Heart left ventricle (tissue), 16 donors: ENCODE data around the gene DHX40. TPM values are rescaled to one million over a fixed set of nuclear protein-coding genes. Genes with fewer than 3 reads are reported as not detected.
A peak's percentile ranks its signal among the peaks of the same experiment; 100 is the strongest.

Experiments
- ATAC-seq, 4 donors: fragments of 200-7000 bp; cut with Tn5 transposase; one replicate each; pipeline ENCODE4 v1.9.1; 2020 to 2022; ENCODE audit warnings: moderate library complexity in 4 of 4, mild to moderate bottlenecking in 3 of 4, moderate number of reproducible peaks in 1 of 4
- DNase-seq, 5 donors: peaks; one replicate each; pipeline ENCODE4 v3.0.0-alpha.2; 2020
- H3K27ac ChIP-seq, 12 donors: fragments of 200-600 bp; sonication (generic) in 4 of 12; one replicate each; pipeline versions ENCODE4 v1.5.0 to v1.8.0; 2016 to 2022; ENCODE audit warnings: mild to moderate bottlenecking in 2 of 12
- H3K27me3 ChIP-seq, 9 donors: fragments of 200-600 bp; sonication (generic) in 2 of 9; one replicate each; pipeline versions ENCODE4 v1.5.1 to v1.8.0; 2016 to 2022; ENCODE audit warnings: mild to moderate bottlenecking in 3 of 9
- H3K36me3 ChIP-seq, 9 donors: fragments of 200-600 bp; sonication (generic) in 2 of 9; one replicate each; pipeline versions ENCODE4 v1.5.0 to v1.8.0; 2018 to 2022; ENCODE audit warnings: mild to moderate bottlenecking in 2 of 9
- H3K4me1 ChIP-seq, 12 donors: fragments of 200-600 bp; sonication (generic) in 4 of 12; one replicate each; pipeline versions ENCODE4 v1.5.0 to v1.8.0; 2016 to 2022; ENCODE audit warnings: mild to moderate bottlenecking in 3 of 12
- H3K4me3 ChIP-seq, 12 donors: fragments of 200-600 bp; sonication (generic) in 4 of 12; one replicate each; pipeline versions ENCODE4 v1.5.0 to v1.8.0; 2017 to 2022; ENCODE audit warnings: mild to moderate bottlenecking in 9 of 12, moderate library complexity in 4 of 12
- H3K9me3 ChIP-seq, 12 donors: fragments of 200-600 bp; sonication (generic) in 4 of 12; one replicate each; pipeline versions ENCODE4 v1.5.0 to v1.8.0; 2016 to 2022; ENCODE audit warnings: mild to moderate bottlenecking in 1 of 12
- POLR2A ChIP-seq, 2 donors: fragments of 450-650 bp; IDR thresholded peaks; one replicate each; pipeline ENCODE4 v1.6.1; 2017; ENCODE audit warnings: antibody characterized with exemption in 2 of 2, mild to moderate bottlenecking in 2 of 2, moderate library complexity in 2 of 2
- WGBS, 4 donors: extraction: QIAGEN DNeasy Blood & Tissue Kit in 2 of 4; methylation state at CpG; one replicate each; pipeline versions ENCODE4 v1.1.5 to v1.1.7; 2013 to 2018; 5-methylcytosine and 5-hydroxymethylcytosine counted together
- intact Hi-C, 10 donors: fragments of 100-400 bp; cut with DNase I; formaldehyde crosslinking; loops; one replicate each; pipeline versions ENCODE4 v1.11.1 to v1.14.2; 2022
- polyA plus RNA-seq, 2 donors: library from polyadenylated mRNA; stranded (reverse); fragments of 200-250 nt; gene quantifications; one replicate each; pipeline ENCODE4 v1.2.3, GENCODE V29; 2013
- total RNA-seq, 9 donors: library from RNA; depleted of rRNA in 2 of 9; stranded (reverse); fragments of >200 nt in 2 of 9; fragmentation: NEBNext Ultra II Directional in 3 of 9; extraction: Animal tissue kit (Norgen Biotek cat#: 25700) in 3 of 9; gene quantifications; one replicate each; pipeline versions ENCODE4 v1.1.0 to v1.2.4, GENCODE V29; 2016 to 2023
- TF ChIP-seq, protein P1 (sequence below), 12 donors: fragments of 200-600 bp; sonication (generic) in 4 of 12; IDR thresholded peaks; one replicate each; pipeline versions ENCODE4 v1.5.0 to v1.8.0; 2018 to 2022; ENCODE audit warnings: antibody characterized with exemption in 12 of 12, mild to moderate bottlenecking in 5 of 12
- donor health status: ischemic (EF 13 %, LVEDD 7.1; RV severe dilation, severe dysfunction).
- donor health status: healthy with polysubstance abuse.
- donor health status: DM: no; HTN: yes; CAD: no.
- donor health status: DM: no; HTN: no; CAD: no.
- donor health status: ischemic (EF 25% LVEDD 6.9; RV normal size, moderate dysfunction).
- donor health status: ischemic (EF 25% LVEDD 5.7; RV mildly dilated, moderate dysfunction).
- donor health status: healthy.
- donor health status: DM: yes; HTN: yes; CAD: no.
- donor health status: ischemic (EF 35%, LVEDD 5.7; RV mildly dilated, moderate dysfunction).
- donor health status: nonischemic (EF 11% LVEDD 7.7; RV severe dilation, severe dysfunction).
- donor health status: DM: yes; HTN: yes; CAD: no.
- donor health status: PGD.
- donor health status: ischemic (EF 29% LVEDD 5.4; RV normal size, mild dysfunction).
- donor health status: nonischemic (EF 23%, LVEDD 6.1; RV moderate dilation, normal function).

DHX40 gene
- total and polyA plus RNA-seq, 11 donors: 5.5 to 25.4 (median 21.2) TPM

DNA sequence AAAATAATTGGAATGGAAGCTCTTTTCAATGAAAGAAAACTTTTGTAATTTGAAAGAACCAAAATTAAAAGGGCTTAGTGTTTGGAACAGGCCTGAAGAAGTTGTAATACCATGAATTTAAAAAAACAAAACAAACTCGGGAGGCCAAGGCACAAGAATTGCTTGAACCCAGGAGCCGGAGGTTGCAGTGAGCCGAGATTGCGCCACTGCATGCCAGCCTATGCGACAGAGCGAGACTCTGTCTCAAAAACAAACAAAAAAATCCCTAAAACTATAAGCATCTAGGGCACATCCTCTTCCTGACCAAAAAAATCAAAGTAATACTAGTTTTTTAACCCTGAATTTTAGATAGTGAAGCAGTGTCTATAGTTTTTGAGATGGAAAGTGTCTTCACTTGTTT lies 67.0 kb downstream of the DHX40 start:
- H3K4me1 ChIP-seq: peaks cover 9 to 98% (median 65%) of the 10 kb centered on the region in 12 donors
- no peak for TF ChIP-seq POLR2A (IDR thresholded peaks at IDR 0.05)
- TF ChIP-seq, protein P1, sequence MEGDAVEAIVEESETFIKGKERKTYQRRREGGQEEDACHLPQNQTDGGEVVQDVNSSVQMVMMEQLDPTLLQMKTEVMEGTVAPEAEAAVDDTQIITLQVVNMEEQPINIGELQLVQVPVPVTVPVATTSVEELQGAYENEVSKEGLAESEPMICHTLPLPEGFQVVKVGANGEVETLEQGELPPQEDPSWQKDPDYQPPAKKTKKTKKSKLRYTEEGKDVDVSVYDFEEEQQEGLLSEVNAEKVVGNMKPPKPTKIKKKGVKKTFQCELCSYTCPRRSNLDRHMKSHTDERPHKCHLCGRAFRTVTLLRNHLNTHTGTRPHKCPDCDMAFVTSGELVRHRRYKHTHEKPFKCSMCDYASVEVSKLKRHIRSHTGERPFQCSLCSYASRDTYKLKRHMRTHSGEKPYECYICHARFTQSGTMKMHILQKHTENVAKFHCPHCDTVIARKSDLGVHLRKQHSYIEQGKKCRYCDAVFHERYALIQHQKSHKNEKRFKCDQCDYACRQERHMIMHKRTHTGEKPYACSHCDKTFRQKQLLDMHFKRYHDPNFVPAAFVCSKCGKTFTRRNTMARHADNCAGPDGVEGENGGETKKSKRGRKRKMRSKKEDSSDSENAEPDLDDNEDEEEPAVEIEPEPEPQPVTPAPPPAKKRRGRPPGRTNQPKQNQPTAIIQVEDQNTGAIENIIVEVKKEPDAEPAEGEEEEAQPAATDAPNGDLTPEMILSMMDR (IDR thresholded peaks at IDR 0.05): no peak
- no peaks in the 10 kb centered on the region for H3K9me3 ChIP-seq

DNA sequence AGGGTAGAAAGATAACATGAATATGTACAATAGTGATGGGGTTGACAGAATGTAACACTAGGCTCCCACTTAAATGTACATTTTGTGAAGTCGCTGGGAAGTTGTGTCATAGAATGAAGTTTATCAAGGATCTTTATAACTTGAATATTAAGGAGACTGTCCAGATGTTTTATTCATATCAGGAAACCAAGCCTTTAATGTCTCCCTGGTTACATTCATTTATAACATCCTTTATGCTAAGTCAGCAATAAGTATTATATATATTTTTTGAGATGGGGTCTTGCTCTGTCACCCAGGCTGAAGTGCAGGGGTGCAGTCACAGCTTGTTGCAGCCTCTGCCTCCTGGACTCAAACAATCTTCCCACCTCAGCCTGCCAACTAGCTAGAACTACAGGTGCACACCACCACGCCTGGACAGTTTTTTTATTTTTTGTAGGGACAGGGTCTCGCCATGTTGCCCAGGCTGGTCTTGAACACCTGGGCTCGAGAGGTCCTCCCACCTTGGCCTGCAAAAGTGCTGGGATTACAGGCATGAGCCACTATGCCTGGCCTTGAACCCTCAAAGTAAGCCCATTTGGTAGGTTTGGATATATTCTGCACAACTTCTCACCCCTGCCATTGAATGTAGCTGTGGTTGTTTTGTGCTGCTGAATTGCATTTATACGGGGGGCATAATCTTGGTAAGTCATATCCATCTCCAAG lies 68.4 kb downstream of the DHX40 start:
- no peaks in the 10 kb centered on the region for H3K9me3 ChIP-seq
- intact Hi-C loops: no loop called here
- 82 to 86% (median 85%) methylated on average over 5 of the region's 5 CpGs for WGBS, 4 donors
- peaks cover 8 to 98% (median 64%) of the 10 kb centered on the region in 12 donors for H3K4me1 ChIP-seq
- ATAC-seq (no peak), DNase-seq (no peak)
- no peak overlapping the region for H3K4me3 ChIP-seq
- H3K36me3 ChIP-seq: peaks cover 0 to 21% (median 0%) of the 10 kb centered on the region in 9 donors
- TF ChIP-seq, protein P1 (IDR thresholded peaks at IDR 0.05): no peak
- TF ChIP-seq POLR2A (IDR thresholded peaks at IDR 0.05): no peak
- H3K27me3 ChIP-seq: no peaks in the 10 kb centered on the region
- H3K27ac ChIP-seq: peak overlapping the region in 2 of 12 donors; percentile 9 to 82

More for the DNA sequence above, 67.0 kb downstream of the DHX40 start:
- Histone ChIP-seq H3K4me3 (no peak overlapping the region), H3K27ac (peak overlapping the region in 1 of 12 donors; percentile 82), H3K27me3 (no peaks in the 10 kb centered on the region), H3K36me3 (peaks cover 0 to 25% (median 0%) of the 10 kb centered on the region in 9 donors)
- 83 to 91% (median 88%) methylated on average over 6 of the region's 6 CpGs for WGBS, 4 donors
- ATAC-seq (no peak), DNase-seq (no peak)
- intact Hi-C loops: no loop called here

DNA sequence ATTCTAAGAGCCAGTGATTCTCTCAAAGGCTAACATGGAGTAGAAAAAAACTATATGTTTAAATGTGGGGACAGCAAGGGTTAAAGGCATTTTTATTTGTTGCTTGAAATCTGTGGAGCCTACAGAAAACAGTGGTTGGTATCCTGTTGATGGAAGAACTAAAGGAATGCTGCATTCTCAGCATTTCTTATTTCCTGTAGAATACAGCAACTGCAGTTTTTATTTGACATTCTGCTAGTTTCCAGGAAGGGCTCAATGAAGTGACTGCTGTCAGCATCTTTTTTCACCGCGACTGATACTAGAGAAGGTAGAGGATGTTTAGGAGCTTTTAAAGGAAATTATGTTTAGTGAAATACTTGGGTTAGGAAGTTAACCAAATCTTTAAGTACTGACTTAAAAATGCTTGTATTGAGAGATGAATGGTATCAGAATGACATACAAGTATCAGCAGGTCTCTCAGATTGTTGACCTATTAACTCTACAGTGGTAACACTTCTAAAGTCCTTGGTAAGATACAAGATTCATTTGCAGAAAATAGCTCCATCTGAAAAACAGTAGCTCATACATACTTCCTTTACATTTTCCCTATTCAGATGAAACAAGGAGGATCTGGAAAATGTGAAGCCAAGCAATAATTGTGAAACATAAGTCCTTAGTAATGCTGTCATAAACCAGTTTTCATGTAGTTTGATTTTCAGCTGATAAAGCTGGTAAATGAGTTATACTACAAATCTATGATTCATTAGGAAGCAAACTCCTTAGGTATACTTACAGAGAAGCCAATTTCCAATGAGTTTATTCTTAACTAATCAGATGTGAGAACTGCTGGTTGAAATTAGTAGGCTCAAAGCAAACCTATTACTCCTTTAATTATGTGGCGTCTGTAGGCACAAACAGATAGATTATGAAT lies 69.5 kb downstream of the DHX40 start:
- Histone ChIP-seq H3K4me1 (peaks cover 8 to 98% (median 67%) of the 10 kb centered on the region in 12 donors), H3K27ac (peak overlapping the region in 8 of 12 donors; percentile 6 to 82 (median 20)), H3K27me3 (no peaks in the 10 kb centered on the region), H3K9me3 (no peaks in the 10 kb centered on the region), H3K36me3 (peaks cover 0 to 13% (median 0%) of the 10 kb centered on the region in 9 donors), H3K4me3 (peak overlapping the region in 2 of 12 donors; percentile 8 to 23)
- intact Hi-C loops: no loop called here
- DNase-seq: no peak
- TF ChIP-seq, protein P1 (IDR thresholded peaks at IDR 0.05): no peak
- TF ChIP-seq POLR2A (IDR thresholded peaks at IDR 0.05): no peak
- 34 to 55% (median 37%) methylated on average over 3 of the region's 3 CpGs for WGBS, 4 donors
- peak in 3 of 4 donors; percentile 29 to 51 (median 39) for ATAC-seq
